Measurements from ENCODE around the gene LPAR2. TPM values are rescaled to one million over a fixed set of nuclear protein-coding genes. Genes with fewer than 3 reads are reported as not detected.

The LPAR2 gene
- total RNA-seq, 2 experiments from 2014 or later = 21.6 to 33.2 TPM

DNA sequence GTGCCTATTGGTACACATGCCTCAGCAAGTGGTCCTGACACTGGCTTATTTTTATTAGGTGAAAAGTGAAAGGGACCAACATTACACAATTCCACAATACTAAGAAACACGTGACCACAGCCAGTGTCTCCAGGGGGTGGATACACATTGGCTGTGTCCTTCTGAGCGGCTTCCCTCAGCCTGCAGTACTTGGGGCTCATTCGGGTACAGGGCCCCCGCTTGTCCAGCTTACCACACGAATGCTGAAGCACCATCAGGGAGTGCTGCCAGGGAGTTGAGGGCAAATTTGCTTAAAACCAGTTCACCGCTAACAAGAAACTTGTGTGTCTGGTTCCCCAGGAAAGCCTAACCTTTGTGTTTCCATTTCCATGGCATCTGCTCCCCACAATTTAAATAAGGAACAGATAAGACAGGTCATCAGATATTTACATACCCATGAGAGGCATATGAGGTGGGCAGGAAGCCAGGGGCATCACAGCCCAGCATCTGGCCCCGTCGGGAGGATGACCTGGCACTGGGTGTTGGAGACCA, 32.8 kb downstream of the LPAR2 start:
- intact Hi-C loops (cut with DNase I, micrococcal nuclease) = loop anchor here (5.0 to 10.0 kb wide), 5 partner anchors 140 to 1427 kb away; partner anchors contain the start of genes SLC25A42 (in 1 of the 2), ZNF253 (in 1 of the 2) and ZNF430 (in 1 of the 2)
- Mint-ChIP-seq H3K9me3 (ENCODE audit: low read depth) (no peaks in the 10 kb centered on the region), H3K27me3 (no peaks in the 10 kb centered on the region), H3K27ac (peak overlapping the region; percentile 56), H3K4me3 (no peak overlapping the region), H3K36me3 (ENCODE audit: low read depth) (peaks cover 32% of the 10 kb centered on the region), H3K4me1 (peaks cover 80% of the 10 kb centered on the region)
- CTCF ChIA-PET = no interaction called here
- DNase-seq (no peak), ATAC-seq (no peak)
- POLR2A ChIA-PET = no interaction called here

GRCh38 chr19:19594381-19594780, 33.6 kb downstream of the LPAR2 start:
- Mint-ChIP-seq H3K27ac (peak overlapping the region; percentile 87), H3K27me3 (no peaks in the 10 kb centered on the region), H3K36me3 (ENCODE audit: low read depth) (peaks cover 35% of the 10 kb centered on the region), H3K4me3 (no peak overlapping the region), H3K9me3 (ENCODE audit: low read depth) (no peaks in the 10 kb centered on the region), H3K4me1 (peaks cover 81% of the 10 kb centered on the region)
- intact Hi-C loops (cut with DNase I, micrococcal nuclease) = loop anchor here (5.0 to 10.0 kb wide), 3 partner anchors 33 to 530 kb away; partner anchors contain the start of genes LPAR2 (in 1 of the 2) and SLC25A42 (in 1 of the 2)
- DNase-seq (peak; percentile 49), ATAC-seq (no peak)
- ChIA-PET CTCF (interaction anchor here (0.6 to 1.4 kb wide), 2 partner anchors 10 to 42 kb away, joined by 3 to 4 read pairs; no protein-coding TSS in a partner anchor), POLR2A (interaction anchor here (0.6 kb wide), 1 partner anchor 187 kb away, joined by 3 read pairs; no protein-coding TSS in a partner anchor)

DNA sequence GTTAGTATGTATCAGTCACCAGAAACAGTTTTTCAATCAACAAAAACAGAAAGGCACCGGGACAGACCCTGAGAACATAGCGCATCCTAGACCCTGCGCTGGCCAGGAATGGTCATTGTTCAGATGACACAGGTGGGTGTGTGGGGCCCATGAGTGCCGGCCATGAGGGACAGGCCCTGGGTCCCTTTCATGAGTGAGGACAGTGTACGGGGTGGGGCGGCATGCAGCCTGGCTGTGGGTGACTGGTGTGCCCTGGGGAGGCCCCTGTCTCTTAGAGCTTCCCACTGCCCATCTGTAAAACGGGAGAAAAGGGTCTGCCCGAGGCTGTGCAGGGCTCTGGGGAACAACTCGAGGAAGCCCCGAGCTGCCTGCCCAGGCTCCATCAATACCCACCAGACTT, 35.3 kb downstream of the LPAR2 start:
- POLR2A ChIA-PET = no interaction called here

DNA sequence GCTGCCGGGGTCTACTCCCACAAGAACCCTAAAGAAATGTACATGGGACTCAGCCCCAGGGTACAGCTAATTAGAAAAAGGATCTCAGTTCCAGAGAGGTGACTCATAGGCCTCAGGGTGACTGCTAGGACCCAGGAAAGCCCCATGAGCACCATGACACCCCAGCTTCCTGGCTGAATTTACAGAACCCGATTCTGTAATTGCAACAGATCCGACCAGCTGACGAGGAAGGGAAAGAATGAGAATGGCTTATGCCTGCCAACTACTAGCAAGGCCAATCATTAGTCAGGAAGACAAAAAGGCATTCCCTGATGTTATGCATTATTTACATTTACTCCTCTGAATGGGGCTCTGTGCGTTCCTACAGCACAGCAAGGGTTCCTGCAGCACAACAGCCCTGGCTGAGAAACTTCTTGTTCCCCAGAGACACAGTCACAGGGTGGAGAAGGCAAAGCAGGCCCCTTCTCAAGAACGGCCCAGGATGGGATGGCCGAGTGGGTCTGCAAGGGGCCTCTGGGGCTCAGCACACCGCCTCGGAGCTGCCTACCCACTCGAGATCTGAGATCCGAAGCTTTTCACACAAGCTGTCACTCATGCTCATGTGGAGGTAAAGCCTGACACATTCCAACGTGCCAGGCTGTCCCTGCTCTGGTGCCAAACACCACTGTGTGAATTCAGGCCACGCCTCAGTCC, 36.7 kb downstream of the LPAR2 start:
- H3K4me1 Mint-ChIP-seq = peaks cover 66% of the 10 kb centered on the region
- DNase-seq (peak; percentile 85), ATAC-seq (peak; percentile 91)
- H3K9me3 Mint-ChIP-seq (ENCODE audit: low read depth) = no peaks in the 10 kb centered on the region
- intact Hi-C loops (cut with DNase I, micrococcal nuclease) = loop anchor here (1.0 to 10.0 kb wide), 7 partner anchors 27 to 526 kb away; partner anchors contain the start of genes LPAR2 (in 2 of the 2), GMIP (in 1 of the 2), PBX4 (in 1 of the 2) and SLC25A42 (in 1 of the 2)
- CTCF ChIA-PET = interaction anchor here (0.5 to 3.1 kb wide), 9 partner anchors 12 to 269 kb away, joined by 3 to 13 read pairs (median 4); partner anchors contain the start of gene GMIP
- peak overlapping the region; percentile 82 for H3K27ac Mint-ChIP-seq
- peaks cover 29% of the 10 kb centered on the region for H3K36me3 Mint-ChIP-seq (ENCODE audit: low read depth)
- H3K27me3 Mint-ChIP-seq = no peaks in the 10 kb centered on the region
- POLR2A ChIA-PET = no interaction called here
- H3K4me3 Mint-ChIP-seq = peak overlapping the region; percentile 27

More for the DNA sequence above, 35.3 kb downstream of the LPAR2 start:
- Mint-ChIP-seq H3K4me3 (no peak overlapping the region), H3K9me3 (ENCODE audit: low read depth) (no peaks in the 10 kb centered on the region), H3K36me3 (ENCODE audit: low read depth) (peaks cover 36% of the 10 kb centered on the region), H3K27ac (peak overlapping the region; percentile 82), H3K27me3 (no peaks in the 10 kb centered on the region), H3K4me1 (peaks cover 78% of the 10 kb centered on the region)
- intact Hi-C loops (cut with DNase I, micrococcal nuclease) = loop anchor here (5.0 to 10.0 kb wide), 3 partner anchors 35 to 528 kb away; partner anchors contain the start of genes LPAR2 (in 1 of the 2) and SLC25A42 (in 1 of the 2)
- CTCF ChIA-PET = interaction anchor here (1.2 to 2.0 kb wide), 3 partner anchors 10 to 74 kb away, joined by 3 to 9 read pairs (median 4); no protein-coding TSS in a partner anchor
- ATAC-seq (no peak), DNase-seq (no peak)

DNA sequence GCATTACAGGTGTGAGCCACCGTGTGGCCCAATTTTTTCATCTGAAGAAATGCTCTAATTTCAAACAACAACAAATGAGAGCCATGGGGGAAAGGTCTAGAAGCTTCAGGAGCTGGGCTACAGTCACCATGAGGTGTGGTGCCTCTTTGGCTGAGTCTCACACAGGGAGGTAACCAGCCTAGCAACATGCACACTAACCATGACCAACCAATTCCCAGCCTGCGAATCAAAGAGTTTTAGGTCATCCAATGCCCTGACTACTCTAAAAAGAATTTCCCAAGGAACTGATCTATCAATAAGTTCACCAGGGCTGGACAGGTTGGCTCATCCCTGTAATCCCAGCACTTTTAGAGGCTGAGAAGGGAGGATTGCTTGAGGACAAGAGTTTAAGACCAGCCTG, 39.5 kb downstream of the LPAR2 start:
- Mint-ChIP-seq H3K9me3 (ENCODE audit: low read depth) (no peaks in the 10 kb centered on the region), H3K36me3 (ENCODE audit: low read depth) (peaks cover 25% of the 10 kb centered on the region), H3K27me3 (no peaks in the 10 kb centered on the region), H3K4me3 (no peak overlapping the region), H3K4me1 (peaks cover 54% of the 10 kb centered on the region), H3K27ac (peak overlapping the region; percentile 78)
- intact Hi-C loops (cut with DNase I, micrococcal nuclease) = no loop called here
- POLR2A ChIA-PET = interaction anchor here (0.6 to 0.7 kb wide), 2 partner anchors 14 to 80 kb away, joined by 3 read pairs; no protein-coding TSS in a partner anchor
- no peak for ATAC-seq
- no peak for DNase-seq
- CTCF ChIA-PET = interaction anchor here (0.6 to 1.5 kb wide), 4 partner anchors 34 to 69 kb away, joined by 3 to 5 read pairs (median 4); partner anchors contain the start of gene GMIP

DNA sequence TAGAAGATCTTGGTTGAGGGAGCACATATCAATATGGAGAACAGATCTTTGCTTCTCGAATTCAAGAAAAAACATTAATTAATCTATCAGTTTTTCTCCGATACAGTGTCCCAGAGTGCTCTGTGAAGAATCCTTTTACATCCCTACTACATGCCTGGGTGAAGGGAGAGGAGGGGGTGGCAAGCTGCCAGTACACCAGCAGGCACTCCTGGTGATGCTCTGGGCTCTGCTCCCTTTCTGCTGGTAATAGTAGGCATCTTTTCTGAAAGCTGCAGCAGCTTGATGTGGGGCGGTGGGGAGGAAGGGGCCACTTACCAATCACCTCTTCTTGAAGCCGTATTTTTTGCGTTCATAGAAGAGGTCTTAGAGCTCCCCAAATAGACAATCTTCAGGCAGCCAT, 40.2 kb downstream of the LPAR2 start:
- Mint-ChIP-seq H3K27ac (peak overlapping the region; percentile 52), H3K27me3 (no peaks in the 10 kb centered on the region), H3K4me1 (peaks cover 50% of the 10 kb centered on the region), H3K4me3 (no peak overlapping the region), H3K9me3 (ENCODE audit: low read depth) (no peaks in the 10 kb centered on the region), H3K36me3 (ENCODE audit: low read depth) (peaks cover 20% of the 10 kb centered on the region)
- ChIA-PET CTCF (interaction anchor here (0.7 to 2.0 kb wide), 5 partner anchors 18 to 56 kb away, joined by 3 to 7 read pairs (median 5); partner anchors contain the start of gene GMIP), POLR2A (interaction anchor here (0.7 kb wide), 1 partner anchor 11 kb away, joined by 3 read pairs; no protein-coding TSS in a partner anchor)
- intact Hi-C loops (cut with DNase I, micrococcal nuclease) = no loop called here
- no peak for DNase-seq
- ATAC-seq = no peak

GRCh38 chr19:19584356-19584755, 43.7 kb downstream of the LPAR2 start:
- intact Hi-C loops (cut with DNase I, micrococcal nuclease) = no loop called here
- Mint-ChIP-seq H3K27ac (no peak overlapping the region), H3K36me3 (ENCODE audit: low read depth) (peaks cover 13% of the 10 kb centered on the region), H3K4me3 (no peak overlapping the region), H3K9me3 (ENCODE audit: low read depth) (no peaks in the 10 kb centered on the region), H3K27me3 (no peaks in the 10 kb centered on the region), H3K4me1 (peaks cover 24% of the 10 kb centered on the region)
- ChIA-PET POLR2A (no interaction called here), CTCF (no interaction called here)
- ATAC-seq = no peak
- no peak for DNase-seq

DNA sequence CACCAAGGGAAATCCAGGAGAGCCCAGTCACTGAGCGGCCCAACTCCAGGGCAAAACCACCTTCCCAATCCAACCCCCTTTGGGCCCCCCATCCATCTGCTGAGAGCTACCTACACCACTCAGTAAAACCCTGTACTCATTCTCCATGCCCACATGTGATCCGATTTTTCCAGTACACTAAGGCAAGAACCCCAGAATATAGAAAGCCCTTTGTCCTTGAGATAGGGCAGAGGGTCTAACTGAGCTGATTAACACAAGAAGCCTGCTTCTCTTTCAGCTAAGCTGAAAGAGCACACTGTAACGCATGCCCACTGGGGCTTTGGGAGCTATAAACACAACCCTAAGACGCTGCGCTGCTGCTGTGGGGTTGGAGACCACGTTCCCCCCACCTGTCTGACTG, 45.5 kb downstream of the LPAR2 start:
- DNase-seq (no peak), ATAC-seq (no peak)
- no peaks in the 10 kb centered on the region for H3K27me3 Mint-ChIP-seq
- intact Hi-C loops (cut with DNase I, micrococcal nuclease) = no loop called here
- no peaks in the 10 kb centered on the region for H3K9me3 Mint-ChIP-seq (ENCODE audit: low read depth)
- peaks cover 9% of the 10 kb centered on the region for H3K36me3 Mint-ChIP-seq (ENCODE audit: low read depth)
- ChIA-PET CTCF (interaction anchor here (0.6 to 1.7 kb wide), 4 partner anchors 22 to 86 kb away, joined by 3 to 14 read pairs (median 6); partner anchors contain the start of gene ZNF101), POLR2A (no interaction called here)
- H3K4me1 Mint-ChIP-seq = peaks cover 10% of the 10 kb centered on the region
- H3K4me3 Mint-ChIP-seq = no peak overlapping the region
- H3K27ac Mint-ChIP-seq = no peak overlapping the region

GRCh38 chr19:19581391-19581790, 46.6 kb downstream of the LPAR2 start:
- Mint-ChIP-seq H3K27me3 (no peaks in the 10 kb centered on the region), H3K9me3 (ENCODE audit: low read depth) (no peaks in the 10 kb centered on the region), H3K27ac (no peak overlapping the region), H3K4me1 (peaks cover 10% of the 10 kb centered on the region), H3K36me3 (ENCODE audit: low read depth) (peaks cover 9% of the 10 kb centered on the region), H3K4me3 (no peak overlapping the region)
- CTCF ChIA-PET = interaction anchor here (1.7 kb wide), 1 partner anchor 27 kb away, joined by 14 read pairs; no protein-coding TSS in a partner anchor
- DNase-seq (no peak), ATAC-seq (no peak)
- intact Hi-C loops (cut with DNase I, micrococcal nuclease) = no loop called here
- POLR2A ChIA-PET = no interaction called here

GRCh38 chr19:19580418-19580817, 47.6 kb downstream of the LPAR2 start:
- ChIA-PET POLR2A (no interaction called here), CTCF (interaction anchor here (0.6 to 1.7 kb wide), 3 partner anchors 27 to 322 kb away, joined by 3 to 4 read pairs (median 4); no protein-coding TSS in a partner anchor)
- Mint-ChIP-seq H3K9me3 (ENCODE audit: low read depth) (no peaks in the 10 kb centered on the region), H3K27me3 (no peaks in the 10 kb centered on the region), H3K27ac (peak overlapping the region; percentile 37), H3K4me3 (no peak overlapping the region), H3K4me1 (peaks cover 6% of the 10 kb centered on the region), H3K36me3 (ENCODE audit: low read depth) (peaks cover 6% of the 10 kb centered on the region)
- DNase-seq (no peak), ATAC-seq (no peak)
- intact Hi-C loops (cut with DNase I, micrococcal nuclease) = no loop called here

Measured in activated CD4-positive, alpha-beta T cell treated with anti-CD3 and anti-CD28 coated beads for 36 hours (primary cell).